Measurements from ENCODE around the gene DDX10. TPM values are rescaled to one million over a fixed set of nuclear protein-coding genes. Genes with fewer than 3 reads are reported as not detected.

DDX10 gene
- total RNA-seq, 1 donor from 2014 or later: 67.4 TPM

GRCh38 chr11:108870373-108871020 lies 205.6 kb downstream of the DDX10 start:
- TF ChIP-seq CTCF (IDR thresholded peaks at IDR 0.05; ENCODE audit: insufficient read depth, low read length, severe bottlenecking): no peak
- FAIRE-seq (no peak), DNase-seq (ENCODE audit: low read depth) (peak; percentile 57)
- Histone ChIP-seq H3K4me3 (ENCODE audit: low read depth, low read length) (no peak overlapping the region), H3K27me3 (ENCODE audit: control insufficient read depth, insufficient read depth, low read length) (no peaks in the 10 kb centered on the region), H3K36me3 (ENCODE audit: control insufficient read depth, insufficient read depth, low read length) (no peaks in the 10 kb centered on the region)

- Histone ChIP-seq H3K27me3 (ENCODE audit: control insufficient read depth, insufficient read depth, low read length) (no peaks in the 10 kb centered on the region), H3K36me3 (ENCODE audit: control insufficient read depth, insufficient read depth, low read length) (no peaks in the 10 kb centered on the region), H3K4me3 (ENCODE audit: low read depth, low read length) (no peak overlapping the region)
- DNase-seq (ENCODE audit: low read depth) (peak; percentile 66), FAIRE-seq (no peak)
- TF ChIP-seq CTCF (IDR thresholded peaks at IDR 0.05; ENCODE audit: insufficient read depth, low read length, severe bottlenecking): peak; percentile 53
Measured at GRCh38 chr11:108871152-108871551, 206.3 kb downstream of the DDX10 start.

- H3K36me3 ChIP-seq (ENCODE audit: control insufficient read depth, insufficient read depth, low read length): no peaks in the 10 kb centered on the region
- DNase-seq (ENCODE audit: low read depth) (no peak), FAIRE-seq (no peak)
- H3K27me3 ChIP-seq (ENCODE audit: control insufficient read depth, insufficient read depth, low read length): no peaks in the 10 kb centered on the region
- TF ChIP-seq CTCF (IDR thresholded peaks at IDR 0.05; ENCODE audit: insufficient read depth, low read length, severe bottlenecking): no peak
- H3K4me3 ChIP-seq (ENCODE audit: low read depth, low read length): no peak overlapping the region
Measured at GRCh38 chr11:108871867-108872266, 207.0 kb downstream of the DDX10 start.

GRCh38 chr11:108872781-108873291 lies 208.0 kb downstream of the DDX10 start:
- DNase-seq (ENCODE audit: low read depth) (peak; percentile 66), FAIRE-seq (no peak)
- no peak for TF ChIP-seq CTCF (IDR thresholded peaks at IDR 0.05; ENCODE audit: insufficient read depth, low read length, severe bottlenecking)

GRCh38 chr11:108873310-108873709 lies 208.4 kb downstream of the DDX10 start:
- H3K4me3 ChIP-seq (ENCODE audit: low read depth, low read length): no peak overlapping the region
- no peak for FAIRE-seq
- H3K27me3 ChIP-seq (ENCODE audit: control insufficient read depth, insufficient read depth, low read length): no peaks in the 10 kb centered on the region
- TF ChIP-seq CTCF (IDR thresholded peaks at IDR 0.05; ENCODE audit: insufficient read depth, low read length, severe bottlenecking): no peak
- no peak for DNase-seq (ENCODE audit: low read depth)
- no peaks in the 10 kb centered on the region for H3K36me3 ChIP-seq (ENCODE audit: control insufficient read depth, insufficient read depth, low read length)

More at GRCh38 chr11:108872781-108873291, 208.0 kb downstream of the DDX10 start:
- no peaks in the 10 kb centered on the region for H3K27me3 ChIP-seq (ENCODE audit: control insufficient read depth, insufficient read depth, low read length)
- H3K4me3 ChIP-seq (ENCODE audit: low read depth, low read length): no peak overlapping the region
- no peaks in the 10 kb centered on the region for H3K36me3 ChIP-seq (ENCODE audit: control insufficient read depth, insufficient read depth, low read length)

- Histone ChIP-seq H3K4me3 (ENCODE audit: low read depth, low read length) (no peak overlapping the region), H3K36me3 (ENCODE audit: control insufficient read depth, insufficient read depth, low read length) (no peaks in the 10 kb centered on the region), H3K27me3 (ENCODE audit: control insufficient read depth, insufficient read depth, low read length) (no peaks in the 10 kb centered on the region)
- FAIRE-seq: no peak
- no peak for TF ChIP-seq CTCF (IDR thresholded peaks at IDR 0.05; ENCODE audit: insufficient read depth, low read length, severe bottlenecking)
- no peak for DNase-seq (ENCODE audit: low read depth)
Measured at GRCh38 chr11:108873941-108874340, 209.1 kb downstream of the DDX10 start.

All from bronchial epithelial cell (primary cell).